ENCODE data around the gene ENTPD7.

- TF ChIP-seq CTCF (IDR thresholded peaks at IDR 0.05; ENCODE audit: borderline replicate concordance, extremely low read depth, low read length, poor library complexity, severe bottlenecking): no peak
- no peak for TF ChIP-seq EZH2 (IDR thresholded peaks at IDR 0.05; ENCODE audit: borderline replicate concordance, low read depth, low read length, severe bottlenecking)
Measured at GRCh38 chr10:99714446-99714845, 55.1 kb downstream of the ENTPD7 start.
